GM12878 (cell line): ENCODE measurements around the gene PRR5L. TPM values are rescaled to one million over a fixed set of nuclear protein-coding genes. Genes with fewer than 3 reads are reported as not detected.

Source experiments
- ATAC-seq: fragments of 200-7000 bp; cut with Tn5 transposase; 3 replicates; pipeline ENCODE4 v1.9.1; 2020; ENCODE audit warnings: mild to moderate bottlenecking, moderate library complexity
- BruUV-seq: library from RNA; stranded (reverse); fragments of 400-500 nt; replicated peaks from 2 replicates; lab custom pipeline; 2021; lab: Mats Ljungman, UMichigan
- CTCF ChIA-PET: fragments of 300-600 bp; sonication (Branson Sonifier 250); formaldehyde crosslinking; extraction: SDS; loops from one replicate; lab custom pipeline; 2021; ENCODE audit warnings: inconsistent platforms; lab: Yijun Ruan, JAX
- POLR2A ChIA-PET: fragments of 350-600 bp; formaldehyde crosslinking; extraction: SDS; loops from one replicate; lab custom pipeline; 2021; ENCODE audit warnings: inconsistent platforms; lab: Charles Lee
- RAD21 ChIA-PET: fragments of 300-600 bp; sonication (Branson Sonifier 250); formaldehyde crosslinking; loops from one replicate; lab custom pipeline; 2023; ENCODE audit warnings: antibody characterized with exemption; ENCODE audit not compliant: unreplicated experiment; lab: Charles Lee
- SMC1A ChIA-PET: fragments of 300-600 bp; sonication (Branson Sonifier 250); formaldehyde crosslinking; loops from one replicate; lab custom pipeline; 2023; ENCODE audit not compliant: unreplicated experiment, uncharacterized antibody; lab: Charles Lee
- DNase-seq: peaks from one replicate; pipeline ENCODE4 v3.0.0-alpha.2; 2011; ENCODE audit warnings: low read depth, low spot score
- FAIRE-seq: peaks from 3 replicates; lab custom pipeline; 2011; peaks lifted over from hg19 to GRCh38; lab: Jason Lieb, UNC
- H2AFZ ChIP-seq: 2 replicates; pipeline ENCODE4 v1.6.0; 2011; ENCODE audit warnings: low read depth, low read length, control low read depth; ENCODE audit not compliant: control insufficient read depth
- H3K27ac ChIP-seq: 2 replicates; pipeline ENCODE4 v1.5.1; 2011; ENCODE audit warnings: control low read depth; ENCODE audit not compliant: control insufficient read depth, insufficient read depth
- H3K27me3 ChIP-seq, 2 experiments: replicated peaks in 1 of 2; 2 replicates each; pipeline versions ENCODE4 v1.6.0 to v1.6.1; 2011; ENCODE audit warnings: low read length in 1 of 2; ENCODE audit not compliant: control insufficient read depth in 2 of 2, insufficient read depth in 2 of 2
- H3K36me3 ChIP-seq, 2 experiments: 2 replicates each; pipeline ENCODE4 v1.5.1; 2011; ENCODE audit warnings: low read length in 1 of 2; ENCODE audit not compliant: control insufficient read depth in 2 of 2, insufficient read depth in 2 of 2
- H3K4me1 ChIP-seq: 2 replicates; pipeline ENCODE4 v1.6.1; 2011; ENCODE audit warnings: mild to moderate bottlenecking, low read length, moderate library complexity, mixed read lengths; ENCODE audit not compliant: control insufficient read depth, insufficient read depth
- H3K4me2 ChIP-seq: 2 replicates; pipeline ENCODE4 v1.6.0; 2011; ENCODE audit warnings: control low read depth; ENCODE audit not compliant: control insufficient read depth, insufficient read depth
- H3K4me3 ChIP-seq: fragments of 200-600 bp; sonication (generic); 2 replicates; pipeline ENCODE4 v1.5.1; 2016
- H3K79me2 ChIP-seq: 2 replicates; pipeline ENCODE4 v1.6.0; 2011; ENCODE audit warnings: low read length; ENCODE audit not compliant: control insufficient read depth, insufficient read depth
- H3K9ac ChIP-seq: 2 replicates; pipeline ENCODE4 v1.8.0; 2011; ENCODE audit warnings: low read length, control low read depth, mixed read lengths; ENCODE audit not compliant: control insufficient read depth, insufficient read depth
- H3K9me3 ChIP-seq: replicated peaks from 3 replicates; pipeline ENCODE4 v1.5.1; 2011; ENCODE audit warnings: mild to moderate bottlenecking, low read length; ENCODE audit not compliant: control insufficient read depth, insufficient read depth
- H4K20me1 ChIP-seq: 2 replicates; pipeline ENCODE4 v1.6.0; 2011; ENCODE audit not compliant: control insufficient read depth, insufficient read depth
- FOXM1 ChIP-seq: IDR thresholded peaks from 2 replicates; pipeline ENCODE4 v1.6.1; 2012; ENCODE audit warnings: low read depth, mild to moderate bottlenecking, inconsistent platforms, low read length, moderate library complexity
- GATAD2B ChIP-seq: fragments of 450-650 bp; conservative IDR thresholded peaks from 2 replicates; pipeline ENCODE4 v1.6.1; 2017; ENCODE audit warnings: low read depth, mild to moderate bottlenecking, moderate library complexity
- MEF2B ChIP-seq: fragments of 450-650 bp; IDR thresholded peaks from 2 replicates; pipeline ENCODE4 v1.6.1; 2018; ENCODE audit warnings: mild to moderate bottlenecking, moderate library complexity; ENCODE audit not compliant: partially characterized antibody, poor library complexity, severe bottlenecking
- SPI1 ChIP-seq: IDR thresholded peaks from 2 replicates; pipeline ENCODE4 v1.6.1; 2011; ENCODE audit warnings: low read depth, mild to moderate bottlenecking, low read length, moderate library complexity, borderline replicate concordance; ENCODE audit not compliant: insufficient read depth
- WGBS: methylation state at CpG from one replicate; pipeline ENCODE4 v1.1.6; 2016; ENCODE audit warnings: low lambda C conversion rate; ENCODE audit not compliant: insufficient replicate concordance, insufficient coverage; ENCODE audit errors: missing lambda C conversion rate; 5-methylcytosine and 5-hydroxymethylcytosine counted together
- in situ Hi-C: fragments of 300-500 bp; cut with MboI; formaldehyde crosslinking; loops from 9 replicates; pipeline ENCODE4 v1.14.3; 2018; ENCODE audit warnings: mixed read lengths
- intact Hi-C: fragments of 100-400 bp; cut with micrococcal nuclease; formaldehyde crosslinking; loops from one replicate; pipeline ENCODE4 v1.14.2; 2022; ENCODE audit not compliant: unreplicated experiment
- polyA plus RNA-seq, 11 experiments: library from polyadenylated mRNA; depleted of rRNA in 4 of 11; unstranded in 6 of 11; stranded (reverse) in 5 of 11; fragments of >200 nt; fragmentation: Nextera tagmentation in 4 of 11; fragmentation: Illumina TruSeq in 1 of 11; extraction: Ambion mirVana in 4 of 11; extraction: Trizol in 1 of 11; gene quantifications; 1 replicate in 1 of 11; 2 replicates in 10 of 11; pipeline versions ENCODE4 v1.2.1 to v1.2.3, GENCODE V29; 2011 to 2016; ENCODE audit warnings: inconsistent platforms in 2 of 11, missing spikeins in 2 of 11, low read depth in 1 of 11
- total RNA-seq, 4 experiments: library from RNA; depleted of rRNA in 3 of 4; stranded (reverse); fragments of >200 nt in 3 of 4; fragmentation: Illumina TruSeq in 1 of 4; extraction: Trizol in 1 of 4; gene quantifications; 2 replicates each; pipeline versions ENCODE4 v1.2.1 to v1.2.3, GENCODE V29; 2013 to 2021

Gene PRR5L
- total and polyA plus RNA-seq, 10 of the 15 experiments (the other 5 are each of a cell fraction or from before 2014, with no cell fraction given) = 0.11 to 4.2 (median 0.67) TPM; not detected in 1

GRCh38 chr11:36453678-36454077, 157.6 kb downstream of the PRR5L start:
- Histone ChIP-seq H3K4me3 (no peak overlapping the region), H2AFZ (no peak overlapping the region), H3K9ac (no peak overlapping the region), H3K27ac (no peak overlapping the region), H3K4me1 (peaks cover 12% of the 10 kb centered on the region)
- ATAC-seq = peak; percentile 52
- POLR2A ChIA-PET = no interaction called here
- SMC1A ChIA-PET = interaction anchor here (1.1 to 1.8 kb wide), 3 partner anchors 12 to 39 kb away, joined by 4 to 5 read pairs (median 4); no protein-coding TSS in a partner anchor
- no TSS peak for BruUV-seq
- TF ChIP-seq GATAD2B = no peak
- peak; percentile 65; the same call in 1 of the 2 replicates for TF ChIP-seq SPI1
- TF ChIP-seq, all 136 proteins: peak for 1
- intact Hi-C loops (no loop called here), in situ Hi-C loops (no loop called here)
- Histone ChIP-seq H3K27me3 (no peaks in the 10 kb centered on the region; a peak in 1 of 4 replicates), H3K36me3 (no peaks in the 10 kb centered on the region), H3K4me2 (peak overlapping the region; percentile 14; the same call in 1 of the 2 replicates), H4K20me1 (no peaks in the 10 kb centered on the region), H3K9me3 (no peaks in the 10 kb centered on the region), H3K79me2 (no peaks in the 10 kb centered on the region)
- ChIA-PET CTCF (interaction anchor here (2.2 to 2.9 kb wide), 2 partner anchors 25 to 39 kb away, joined by 9 to 10 read pairs; no protein-coding TSS in a partner anchor), RAD21 (no interaction called here)
- no peak for DNase-seq
- 0% methylated on average over 3 of the region's 3 CpGs for WGBS
- no peak for FAIRE-seq

- ChIA-PET POLR2A (interaction anchor here (0.7 kb wide), 1 partner anchor 104 kb away, joined by 3 read pairs; no protein-coding TSS in a partner anchor), SMC1A (no interaction called here), CTCF (interaction anchor here (2.9 kb wide), 1 partner anchor 24 kb away, joined by 10 read pairs; no protein-coding TSS in a partner anchor), RAD21 (no interaction called here)
- TF ChIP-seq FOXM1 (no peak), MEF2B (no peak)
- in situ Hi-C loops (no loop called here), intact Hi-C loops (no loop called here)
- BruUV-seq = no TSS peak
- H3K9ac ChIP-seq = no peak overlapping the region
- H3K9me3 ChIP-seq = no peaks in the 10 kb centered on the region
- H3K27me3 ChIP-seq = no peaks in the 10 kb centered on the region; a peak in 1 of 4 replicates
- ATAC-seq (no peak), DNase-seq (no peak), FAIRE-seq (no peak)
- WGBS = 87% methylated on average over 16 of the region's 18 CpGs
- peaks cover 12% of the 10 kb centered on the region for H3K4me1 ChIP-seq
- H4K20me1 ChIP-seq = no peaks in the 10 kb centered on the region
- H3K27ac ChIP-seq = no peak overlapping the region
- H3K36me3 ChIP-seq = no peaks in the 10 kb centered on the region
- no peak overlapping the region for H2AFZ ChIP-seq
- no peaks in the 10 kb centered on the region for H3K79me2 ChIP-seq
- no peak overlapping the region for H3K4me2 ChIP-seq
- no peak overlapping the region for H3K4me3 ChIP-seq
Observed at GRCh38 chr11:36454551-36454940, 158.5 kb downstream of the PRR5L start.
